MCF 10A (cell line): ENCODE results near the gene RPL26. TPM values are rescaled to one million over a fixed set of nuclear protein-coding genes. Genes with fewer than 3 reads are reported as not detected.

ENCODE experiments used
- BruUV-seq: library from RNA; stranded (reverse); fragments of 400-500 nt; replicated peaks from 2 replicates; lab custom pipeline; 2021; lab: Mats Ljungman, UMichigan
- CTCF ChIA-PET: fragments of 300-600 bp; sonication (Branson Sonifier 250); formaldehyde crosslinking; extraction: SDS; loops from one replicate; lab custom pipeline; 2021; ENCODE audit warnings: antibody characterized with exemption, inconsistent platforms; lab: Yijun Ruan, JAX
- POLR2A ChIA-PET: fragments of 300-600, 350-650 bp; sonication (Branson Sonifier 250); formaldehyde crosslinking; extraction: SDS; loops from one replicate; lab custom pipeline; 2020; ENCODE audit warnings: antibody characterized with exemption, inconsistent platforms; lab: Yijun Ruan, JAX
- DNase-seq: peaks from one replicate; pipeline ENCODE4 v3.0.0-alpha.2; 2018; ENCODE audit not compliant: unreplicated experiment
- H3K27ac Mint-ChIP-seq: one replicate; pipeline ENCODE4 v1.8.0; 2022; ENCODE audit warnings: mild to moderate bottlenecking, low read depth, mixed read lengths; ENCODE audit not compliant: unreplicated experiment
- H3K27me3 Mint-ChIP-seq: one replicate; pipeline ENCODE4 v1.8.0; 2022; ENCODE audit warnings: mixed read lengths; ENCODE audit not compliant: insufficient read depth, unreplicated experiment
- H3K36me3 Mint-ChIP-seq: one replicate; pipeline ENCODE4 v1.8.0; 2022; ENCODE audit warnings: mild to moderate bottlenecking, moderate library complexity, mixed read lengths; ENCODE audit not compliant: insufficient read depth, unreplicated experiment
- H3K4me1 Mint-ChIP-seq: one replicate; pipeline ENCODE4 v1.8.0; 2022; ENCODE audit warnings: mixed read lengths; ENCODE audit not compliant: insufficient read depth, unreplicated experiment
- H3K4me3 Mint-ChIP-seq: one replicate; pipeline ENCODE4 v1.8.0; 2022; ENCODE audit warnings: mild to moderate bottlenecking, moderate library complexity, mixed read lengths; ENCODE audit not compliant: unreplicated experiment
- H3K9me3 Mint-ChIP-seq: one replicate; pipeline ENCODE4 v1.8.0; 2022; ENCODE audit warnings: mixed read lengths; ENCODE audit not compliant: unreplicated experiment
- CTCF ChIP-seq: fragments of 200-600 bp; IDR thresholded peaks from one replicate; pipeline ENCODE4 v1.8.0; 2022; ENCODE audit warnings: antibody characterized with exemption, mild to moderate bottlenecking; ENCODE audit not compliant: unreplicated experiment
- intact Hi-C: fragments of 100-400 bp; cut with micrococcal nuclease; formaldehyde crosslinking; loops from 2 replicates; pipeline ENCODE4 v1.14.1; 2022
- total RNA-seq: library from RNA; stranded (reverse); gene quantifications from 2 replicates; pipeline ENCODE4 v1.2.3, GENCODE V29; 2022

The RPL26 gene
- total RNA-seq, 1 experiment from 2014 or later: 3,179 TPM

DNA sequence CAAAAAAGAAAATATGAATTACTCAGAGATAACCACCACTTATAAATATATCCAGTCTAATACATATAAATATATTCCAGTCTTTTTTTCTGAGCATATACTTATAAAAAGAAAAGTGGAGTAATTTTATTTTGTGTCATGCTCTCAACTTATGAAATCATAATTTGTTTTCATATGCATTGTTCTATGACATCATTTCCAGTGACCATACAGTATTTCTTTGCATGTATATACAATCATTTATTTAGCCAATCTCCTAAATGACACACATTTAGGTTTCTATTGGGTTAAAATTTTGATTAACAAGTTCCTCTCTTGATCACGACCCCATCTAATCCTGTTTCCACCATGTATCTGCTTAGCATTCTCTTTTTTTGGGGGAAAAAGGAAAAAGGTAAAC, 36.3 kb upstream of the RPL26 start:
- H3K27me3 Mint-ChIP-seq: peaks cover 23% of the 10 kb centered on the region
- H3K9me3 Mint-ChIP-seq: no peaks in the 10 kb centered on the region
- no peak overlapping the region for H3K27ac Mint-ChIP-seq
- H3K4me1 Mint-ChIP-seq: no peaks in the 10 kb centered on the region
- TF ChIP-seq CTCF: no peak
- DNase-seq: no peak
- ChIA-PET POLR2A (interaction anchor here (3.0 kb wide), 1 partner anchor 17 kb away, joined by 31 read pairs; the partner anchor contains the start of gene NDEL1), CTCF (interaction anchor here (0.6 to 3.2 kb wide), 3 partner anchors 10 to 689 kb away, joined by 3 to 28 read pairs (median 3); no protein-coding TSS in a partner anchor)
- no peaks in the 10 kb centered on the region for H3K36me3 Mint-ChIP-seq
- no TSS peak for BruUV-seq
- intact Hi-C loops: no loop called here
- H3K4me3 Mint-ChIP-seq: no peak overlapping the region

GRCh38 chr17:8418471-8418870, 35.5 kb upstream of the RPL26 start:
- H3K4me3 Mint-ChIP-seq: no peak overlapping the region
- no TSS peak for BruUV-seq
- H3K4me1 Mint-ChIP-seq: no peaks in the 10 kb centered on the region
- no peak overlapping the region for H3K27ac Mint-ChIP-seq
- H3K27me3 Mint-ChIP-seq: peaks cover 23% of the 10 kb centered on the region
- no peak for TF ChIP-seq CTCF
- no peaks in the 10 kb centered on the region for H3K9me3 Mint-ChIP-seq
- intact Hi-C loops: no loop called here
- CTCF ChIA-PET: no interaction called here
- POLR2A ChIA-PET: interaction anchor here (0.5 kb wide), 1 partner anchor 75 kb away, joined by 3 read pairs; no protein-coding TSS in a partner anchor
- no peaks in the 10 kb centered on the region for H3K36me3 Mint-ChIP-seq
- no peak for DNase-seq

DNA sequence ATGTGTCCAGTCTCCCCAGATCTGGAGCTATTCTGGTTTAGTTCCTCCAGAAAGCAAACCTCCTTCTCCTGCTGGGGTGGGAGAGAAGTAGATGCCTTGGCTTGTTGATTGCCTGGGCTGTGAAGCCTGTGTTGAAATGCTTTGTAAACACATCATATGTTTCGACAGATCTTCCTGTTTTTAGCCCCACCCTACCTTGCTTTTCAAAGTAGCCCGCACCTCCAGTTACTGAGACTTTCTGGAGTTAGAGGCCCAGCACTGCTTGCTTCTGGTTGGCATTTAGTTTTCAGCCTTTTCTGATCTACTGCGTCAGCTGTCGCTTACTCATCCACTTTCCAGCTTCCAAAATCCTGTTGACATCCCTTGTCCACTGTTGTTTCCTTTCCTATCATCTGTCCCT, 34.8 kb upstream of the RPL26 start:
- Mint-ChIP-seq H3K4me3 (no peak overlapping the region), H3K27me3 (peaks cover 23% of the 10 kb centered on the region), H3K27ac (no peak overlapping the region), H3K9me3 (no peaks in the 10 kb centered on the region), H3K36me3 (no peaks in the 10 kb centered on the region), H3K4me1 (peaks cover 4% of the 10 kb centered on the region)
- DNase-seq: peak; percentile 37
- no TSS peak for BruUV-seq
- POLR2A ChIA-PET: interaction anchor here (0.5 to 1.3 kb wide), 3 partner anchors 18 to 385 kb away, joined by 3 to 5 read pairs (median 4); partner anchors contain the start of gene NDEL1
- intact Hi-C loops: no loop called here
- no peak for TF ChIP-seq CTCF
- CTCF ChIA-PET: interaction anchor here (0.7 kb wide), 1 partner anchor 19 kb away, joined by 4 read pairs; no protein-coding TSS in a partner anchor

DNA sequence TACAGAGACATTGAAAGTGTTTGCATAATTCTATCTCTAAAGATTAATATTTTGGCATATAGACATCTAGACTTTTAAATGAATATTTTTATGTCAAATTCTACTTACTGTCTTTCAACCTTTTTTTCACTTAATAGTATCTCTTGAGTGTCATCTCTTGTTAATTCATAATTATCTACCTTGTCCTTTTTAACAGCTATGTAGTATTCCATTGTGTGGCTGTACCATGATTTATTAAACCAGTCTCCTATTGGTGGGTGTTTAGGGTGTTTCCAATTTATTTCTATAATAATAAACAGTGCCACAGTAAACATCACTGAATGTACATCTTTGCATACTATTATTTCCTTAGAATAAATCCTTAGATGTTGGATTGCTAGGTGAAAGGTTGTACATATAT, 30.9 kb upstream of the RPL26 start:
- ChIA-PET POLR2A (interaction anchor here (0.7 to 5.1 kb wide), 3 partner anchors 22 to 52 kb away, joined by 3 to 54 read pairs (median 3); partner anchors contain the start of gene NDEL1), CTCF (no interaction called here)
- no peak for DNase-seq

More for the DNA sequence above, 30.9 kb upstream of the RPL26 start:
- Mint-ChIP-seq H3K4me1 (peaks cover 7% of the 10 kb centered on the region), H3K4me3 (no peak overlapping the region), H3K9me3 (no peaks in the 10 kb centered on the region), H3K36me3 (no peaks in the 10 kb centered on the region), H3K27ac (no peak overlapping the region), H3K27me3 (peaks cover 23% of the 10 kb centered on the region)
- no TSS peak for BruUV-seq
- intact Hi-C loops: no loop called here
- no peak for TF ChIP-seq CTCF
